IPS DF 4.7 (cell line): Measurements from ENCODE around the gene CLSTN2.

Experiments
- DNase-seq: peaks from one replicate; pipeline ENCODE4 v3.0.0-alpha.2; 2013; ENCODE audit warnings: low spot score; ENCODE audit errors: extremely low read depth

The CLSTN2 gene

GRCh38 chr3:140180603-140181002 lies 245.6 kb downstream of the CLSTN2 start:
- DNase-seq = no peak

GRCh38 chr3:140185375-140185774 lies 250.4 kb downstream of the CLSTN2 start:
- no peak for DNase-seq

GRCh38 chr3:140186421-140186920 lies 251.5 kb downstream of the CLSTN2 start:
- DNase-seq = no peak

GRCh38 chr3:140187028-140187427 lies 252.0 kb downstream of the CLSTN2 start:
- DNase-seq = no peak

DNA sequence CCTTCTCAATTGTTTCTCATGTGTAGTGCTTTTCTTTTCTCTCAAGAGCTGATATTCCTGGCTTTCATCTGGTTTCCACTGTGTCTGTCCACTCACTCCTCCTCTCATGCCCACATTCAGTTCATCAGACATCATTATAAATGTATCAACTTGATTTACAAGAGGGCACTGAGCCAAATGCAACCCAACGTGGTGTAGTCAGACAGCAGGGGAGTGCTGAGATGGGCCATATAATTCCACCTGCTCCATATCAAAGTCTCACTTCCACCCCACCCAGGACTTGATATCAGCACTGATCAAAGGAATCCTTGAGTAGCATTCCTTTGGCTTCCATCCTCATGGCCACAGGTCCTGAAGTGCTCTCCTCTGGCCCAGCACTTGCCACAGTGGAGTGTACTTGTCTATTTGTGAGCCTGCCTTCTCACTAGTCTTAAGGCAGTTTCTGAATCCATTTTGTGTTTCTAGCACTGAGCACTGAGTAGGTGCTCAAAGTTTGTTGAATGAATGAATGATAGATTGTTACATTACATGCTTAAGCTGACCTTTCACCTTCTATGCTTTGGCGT lies 252.8 kb downstream of the CLSTN2 start:
- no peak for DNase-seq

GRCh38 chr3:140188285-140188684 lies 253.3 kb downstream of the CLSTN2 start:
- no peak for DNase-seq

DNA sequence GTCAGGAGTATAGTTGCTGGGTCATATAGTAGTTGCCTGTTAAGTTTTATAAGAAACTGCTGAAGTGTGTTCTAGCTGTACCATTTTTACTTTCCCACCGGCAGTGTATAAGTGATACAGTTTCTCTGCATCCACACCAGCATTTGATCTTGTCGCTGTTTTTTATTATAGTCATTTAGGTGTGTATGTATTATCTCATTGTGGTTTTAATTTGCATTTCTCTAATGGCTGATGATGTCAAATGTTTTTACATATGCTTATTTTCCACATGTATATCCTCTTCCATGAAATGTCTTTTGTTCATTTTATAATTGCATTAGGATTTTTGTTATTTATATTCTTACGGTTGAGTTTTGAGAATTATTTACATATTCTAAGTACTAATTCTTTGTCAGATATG lies 254.3 kb downstream of the CLSTN2 start:
- DNase-seq = no peak

DNA sequence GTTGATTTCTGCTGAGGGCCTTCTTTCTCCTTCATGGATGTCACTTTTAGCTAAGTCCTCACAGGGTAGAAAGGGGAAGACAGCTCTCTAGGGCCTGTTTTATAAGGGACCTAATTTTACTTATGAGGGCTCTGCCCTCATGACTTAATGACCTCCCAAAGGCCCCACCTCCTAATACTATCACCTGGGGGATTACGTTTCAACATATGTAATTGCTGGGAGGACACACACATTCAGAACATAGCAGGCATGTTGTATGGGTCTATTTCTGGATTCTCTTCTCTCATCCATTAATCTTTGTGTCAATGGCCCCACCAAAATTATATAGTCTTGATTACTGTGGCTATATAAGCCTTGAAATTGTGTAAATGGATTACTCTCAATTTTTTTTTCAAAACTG lies 255.0 kb downstream of the CLSTN2 start:
- no peak for DNase-seq

- no peak for DNase-seq
Observed at GRCh38 chr3:140196970-140197369, 262.0 kb downstream of the CLSTN2 start.

DNA sequence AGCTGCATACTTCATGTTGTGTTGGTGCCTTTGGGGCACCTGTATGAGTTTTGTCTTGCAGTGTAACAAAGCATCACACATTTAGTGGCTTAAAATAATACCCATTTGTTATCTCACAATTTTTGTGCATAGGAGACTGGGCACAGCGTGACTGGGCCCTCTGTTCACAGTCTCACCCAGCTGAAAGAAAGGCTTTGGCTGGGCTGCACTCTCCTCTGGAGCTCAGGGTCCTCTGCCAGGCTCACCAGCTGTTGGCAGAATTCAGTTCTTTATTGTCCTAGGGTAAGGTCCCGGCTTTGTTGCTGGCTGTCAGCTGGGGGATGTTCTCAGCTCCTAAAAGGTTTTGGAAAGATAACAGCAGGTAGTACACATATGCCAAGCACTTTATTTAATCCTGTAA lies 263.3 kb downstream of the CLSTN2 start:
- no peak for DNase-seq

DNA sequence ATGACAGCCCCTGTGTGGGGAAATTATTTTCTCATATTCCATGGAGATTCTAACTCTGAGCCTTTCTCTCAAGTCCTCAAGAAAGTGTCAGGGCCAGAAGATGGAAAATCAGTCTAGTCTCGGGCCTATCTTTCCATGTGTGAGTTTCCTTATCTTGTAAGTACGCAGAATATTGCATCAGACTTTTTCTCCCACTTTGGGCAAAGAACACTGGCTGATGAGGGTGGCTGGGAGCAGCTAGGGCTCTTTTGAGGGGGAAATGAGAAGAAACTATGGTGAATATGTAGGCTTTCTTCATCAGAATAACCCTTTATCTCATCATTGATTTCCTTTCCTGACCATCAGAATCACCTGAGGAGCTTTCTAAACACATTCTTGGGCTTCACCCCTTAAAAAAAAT lies 264.0 kb downstream of the CLSTN2 start:
- DNase-seq = no peak

DNA sequence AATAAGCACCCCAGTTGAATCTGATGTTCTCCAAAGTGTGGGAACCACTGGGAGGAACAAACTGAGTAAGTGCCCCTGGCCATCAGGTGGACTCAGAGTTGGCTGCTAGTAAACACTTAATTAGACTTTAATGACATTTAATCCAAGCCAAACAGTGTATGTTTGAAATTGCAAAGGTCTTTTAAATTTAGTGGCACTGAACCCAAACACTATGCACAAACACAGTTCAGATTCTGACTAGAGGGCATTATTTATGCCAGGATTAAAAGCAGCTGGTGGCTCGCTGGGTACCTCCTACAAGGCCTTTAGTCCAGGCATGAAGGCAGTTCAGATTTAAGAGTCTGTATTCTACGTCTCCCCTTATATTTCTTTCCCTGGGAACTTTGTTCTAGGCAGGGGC lies 264.8 kb downstream of the CLSTN2 start:
- DNase-seq = no peak

DNA sequence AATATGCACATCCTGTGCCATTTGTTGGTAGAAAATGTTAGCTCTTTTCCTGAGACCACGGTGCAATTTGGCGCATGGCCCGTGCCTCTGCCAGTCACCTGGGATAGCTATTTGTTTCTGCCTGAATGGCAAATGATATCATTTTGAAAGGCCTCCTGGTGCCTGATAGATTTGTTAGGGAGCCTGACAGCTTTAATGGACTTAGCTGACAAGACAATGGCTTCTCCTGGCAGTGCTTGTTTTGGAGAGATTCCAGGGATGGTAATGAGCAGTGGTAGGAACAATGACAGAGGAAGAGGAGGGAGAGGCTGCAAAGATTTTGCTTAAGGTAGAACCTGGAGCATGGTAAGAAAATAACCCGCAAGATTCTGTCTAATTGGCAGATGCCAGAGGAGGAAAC lies 268.5 kb downstream of the CLSTN2 start:
- no peak for DNase-seq

- peak; percentile 41 for DNase-seq
Observed at GRCh38 chr3:140204271-140204984, 269.4 kb downstream of the CLSTN2 start.

GRCh38 chr3:140205598-140205997 lies 270.6 kb downstream of the CLSTN2 start:
- DNase-seq = no peak

DNA sequence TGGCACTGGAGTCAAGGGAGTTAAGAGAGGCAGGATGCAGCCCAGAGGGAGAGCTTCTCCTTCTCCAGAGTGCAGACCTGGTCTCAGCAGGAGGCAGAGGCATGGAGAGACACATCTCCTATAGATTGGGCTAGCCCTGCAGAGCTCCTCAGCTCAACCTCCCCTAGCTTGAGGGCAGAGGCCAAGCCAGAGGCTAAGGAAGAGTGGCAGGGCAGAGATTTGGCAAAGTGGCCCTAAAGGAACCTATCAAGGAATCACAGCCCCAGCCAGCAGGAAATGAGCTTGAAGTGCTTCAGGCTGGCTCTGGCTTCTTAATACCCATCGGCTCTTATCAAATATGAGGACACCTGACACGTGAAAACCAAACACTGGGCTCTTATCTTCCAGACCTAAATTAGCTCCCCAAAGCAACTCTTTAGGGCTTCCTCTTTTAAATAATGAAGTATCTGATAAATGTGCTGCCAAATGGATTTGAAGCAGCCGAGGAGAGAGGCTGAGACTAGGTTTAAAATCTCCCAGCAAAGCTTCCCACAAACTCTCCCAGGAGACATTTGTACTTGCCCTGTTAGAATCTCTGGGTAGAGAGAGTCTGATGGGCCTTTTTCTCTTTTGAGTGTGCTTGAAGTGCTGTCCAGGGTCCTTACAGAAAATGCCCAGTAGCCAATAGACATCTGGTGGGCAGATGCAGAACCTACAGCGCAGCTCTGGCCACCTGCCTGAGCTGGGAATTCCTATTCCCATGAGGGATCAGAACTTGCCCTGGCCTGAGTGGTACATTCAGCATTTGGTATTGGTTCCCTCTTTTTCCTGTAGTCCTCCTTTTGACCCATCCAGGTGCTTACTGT lies 271.4 kb downstream of the CLSTN2 start:
- DNase-seq = no peak

DNA sequence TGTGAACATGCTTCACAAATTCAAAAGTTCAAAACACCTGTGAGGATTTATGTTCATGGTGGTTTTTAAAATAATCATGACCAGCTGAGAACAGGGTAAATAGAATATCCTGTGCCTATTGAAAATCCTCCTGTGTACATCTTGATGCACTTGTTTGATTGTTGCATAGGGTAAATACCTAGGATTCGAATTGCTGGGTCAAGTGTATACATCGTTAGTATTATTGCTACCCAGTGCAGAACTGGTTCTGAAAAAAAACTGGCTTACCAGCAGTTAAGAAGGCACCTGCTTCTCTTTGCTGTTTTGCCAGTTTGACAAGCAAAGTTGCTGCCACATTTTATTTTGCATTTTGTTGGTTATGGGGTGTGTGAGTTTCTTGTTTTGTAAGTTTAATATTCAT lies 272.6 kb downstream of the CLSTN2 start:
- no peak for DNase-seq

DNA sequence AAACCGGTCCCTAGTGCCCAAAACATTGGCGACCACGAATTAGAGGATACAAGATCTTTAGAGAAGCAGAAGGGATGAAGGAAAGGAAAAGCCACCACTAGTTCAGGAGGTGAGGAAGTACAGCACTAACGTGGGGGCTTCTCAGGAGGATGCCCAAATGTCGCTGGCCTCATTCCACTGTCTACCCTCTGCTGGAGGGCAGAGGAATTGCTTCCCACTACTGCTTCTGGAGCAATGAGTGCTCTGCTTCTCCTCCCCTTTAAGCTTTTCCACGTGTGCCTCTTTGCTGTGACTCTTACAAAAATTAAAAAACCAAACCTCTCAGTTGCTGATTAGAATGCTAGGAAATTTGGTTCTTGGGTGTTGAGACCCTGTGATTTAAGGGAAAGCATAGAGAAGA lies 281.3 kb downstream of the CLSTN2 start:
- no peak for DNase-seq

DNA sequence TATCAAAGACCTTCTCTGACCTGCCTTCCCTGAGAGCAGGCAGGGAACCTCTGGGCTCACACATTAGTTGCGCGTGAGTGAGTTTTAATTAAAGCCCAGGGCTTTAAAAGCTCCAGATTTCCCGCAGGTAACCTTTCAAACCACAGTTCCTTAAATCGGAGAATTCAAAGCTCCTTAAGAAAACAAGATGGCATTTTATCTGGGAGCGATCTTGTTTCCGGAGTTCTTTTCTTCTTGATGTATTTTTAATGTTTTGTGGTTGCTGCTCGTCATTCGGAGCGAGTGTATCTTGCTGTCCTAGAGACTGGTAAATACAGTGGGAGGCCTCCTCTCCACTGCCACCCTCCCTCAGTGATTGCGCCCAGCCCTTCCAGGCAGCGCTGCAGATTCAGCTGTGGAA lies 284.3 kb downstream of the CLSTN2 start:
- no peak for DNase-seq

DNA sequence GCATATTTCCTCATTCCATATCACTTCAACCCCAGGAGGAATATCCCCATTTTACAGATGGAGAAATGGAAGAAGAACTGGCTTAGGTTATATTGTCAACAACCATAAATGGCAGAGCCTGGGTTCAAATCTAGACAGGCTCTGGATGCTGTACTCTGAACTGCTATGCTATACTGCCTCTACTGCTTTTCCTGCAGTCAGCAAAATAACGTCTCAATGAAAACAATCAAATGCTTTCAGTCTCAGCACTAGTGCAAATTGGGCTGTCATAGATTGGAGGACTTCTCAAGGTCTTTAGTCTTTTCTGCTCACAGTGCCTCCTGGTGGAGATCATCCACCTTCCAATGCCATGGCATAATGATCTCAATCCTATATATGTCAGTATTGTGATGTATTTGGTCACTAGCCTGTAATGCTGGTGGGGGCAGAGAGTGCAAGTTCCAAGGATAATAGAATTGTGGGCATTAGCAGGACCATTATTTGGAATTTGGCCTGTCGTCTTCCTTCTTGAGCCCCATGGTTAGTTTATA lies 285.0 kb downstream of the CLSTN2 start:
- no peak for DNase-seq

- no peak for DNase-seq
Observed at GRCh38 chr3:140223197-140223596, 288.2 kb downstream of the CLSTN2 start.

DNA sequence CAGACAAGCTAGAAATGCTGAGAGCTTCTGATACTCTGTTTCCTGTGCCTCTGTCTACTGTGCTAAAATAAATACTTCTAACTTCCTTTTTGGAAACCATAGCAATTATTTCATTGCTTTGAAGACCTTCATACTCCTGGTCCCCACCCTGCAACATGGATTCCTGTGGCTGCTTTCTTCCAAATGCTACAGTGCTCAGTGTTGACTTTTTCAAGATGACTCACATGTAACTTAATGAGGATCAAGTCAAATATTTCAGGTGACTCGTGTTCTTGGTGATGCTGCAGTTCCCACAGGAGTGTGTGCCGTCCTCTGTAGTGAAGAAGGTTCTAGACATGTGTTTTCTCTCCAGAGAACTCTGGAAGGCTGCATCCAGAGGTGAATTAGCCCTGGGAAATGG lies 288.6 kb downstream of the CLSTN2 start:
- no peak for DNase-seq
